B cell (primary cell): Measurements from ENCODE around the gene CNKSR2. TPM values are rescaled to one million over a fixed set of nuclear protein-coding genes. Genes with fewer than 3 reads are reported as not detected.

Experiments used
- ATAC-seq: fragments of 200-7000 bp; cut with Tn5 transposase; one replicate; pipeline ENCODE4 v1.10.0; 2021; ENCODE audit warnings: low read depth, mild to moderate bottlenecking, moderate number of reproducible peaks, moderate library complexity
- CTCF ChIA-PET: fragments of 350-600 bp; sonication (Branson Sonifier 250); formaldehyde crosslinking; loops from one replicate; lab custom pipeline; 2021; ENCODE audit warnings: antibody characterized with exemption, inconsistent platforms; lab: Charles Lee
- POLR2A ChIA-PET: fragments of 350-600 bp; sonication (Branson Sonifier 250); formaldehyde crosslinking; loops from one replicate; lab custom pipeline; 2021; ENCODE audit warnings: antibody characterized with exemption; lab: Charles Lee
- DNase-seq: peaks from one replicate; pipeline ENCODE4 v3.0.0; 2013
- H2AFZ ChIP-seq: 2 replicates; pipeline ENCODE4 v1.6.1; 2012; ENCODE audit warnings: mild to moderate bottlenecking, low read depth, low read length; ENCODE audit not compliant: insufficient read depth, poor library complexity, severe bottlenecking
- H3K27ac ChIP-seq, 2 donors: 1 replicate in 1 of 2; 2 replicates in 1 of 2; pipeline ENCODE4 v1.5.1; 2012 to 2013; ENCODE audit warnings: low read length in 2 of 2, mild to moderate bottlenecking in 2 of 2, moderate library complexity in 1 of 2
- H3K27me3 ChIP-seq, 4 experiments: fragments of 200-600 bp in 1 of 4; sonication (generic) in 1 of 4; replicated peaks in 1 of 4; 1 replicate in 2 of 4; 2 replicates in 2 of 4; pipeline versions ENCODE4 v1.6.1 to v1.7.0; 2013 to 2016; ENCODE audit warnings: low read length in 3 of 4, mild to moderate bottlenecking in 2 of 4, mixed read lengths in 1 of 4, moderate library complexity in 1 of 4; ENCODE audit not compliant: insufficient read depth in 4 of 4, control insufficient read depth in 3 of 4; ENCODE audit errors: control extremely low read depth in 1 of 4
- H3K36me3 ChIP-seq, 2 experiments: replicated peaks in 1 of 2; 1 replicate in 1 of 2; 2 replicates in 1 of 2; pipeline versions ENCODE4 v1.6.1 to v1.7.1; 2013; ENCODE audit warnings: low read length in 1 of 2; ENCODE audit not compliant: insufficient read depth in 2 of 2, control insufficient read depth in 1 of 2; ENCODE audit errors: control extremely low read depth in 1 of 2, extremely low read depth in 1 of 2
- H3K4me1 ChIP-seq, 2 donors: fragments of 200-600 bp in 1 of 2; sonication (generic) in 1 of 2; 1 replicate in 1 of 2; 2 replicates in 1 of 2; pipeline versions ENCODE4 v1.5.1 to v1.6.1; 2013 to 2017; ENCODE audit warnings: low read length in 2 of 2; ENCODE audit not compliant: control insufficient read depth in 2 of 2, insufficient read depth in 2 of 2
- H3K4me2 ChIP-seq: replicated peaks from 2 replicates; pipeline ENCODE3; 2012; ENCODE audit warnings: mild to moderate bottlenecking, low read depth, low read length; ENCODE audit not compliant: poor library complexity, severe bottlenecking
- H3K4me3 ChIP-seq, 5 experiments: fragments of 200-600 bp in 1 of 5; sonication (generic) in 1 of 5; 1 replicate in 3 of 5; 2 replicates in 2 of 5; pipeline versions ENCODE4 v1.5.1 to v1.7.0; 2011 to 2016; ENCODE audit warnings: low read length in 4 of 5, mild to moderate bottlenecking in 4 of 5, low read depth in 2 of 5, control low read depth in 1 of 5, moderate library complexity in 1 of 5; ENCODE audit not compliant: insufficient read depth in 1 of 5; ENCODE audit errors: control extremely low read depth in 1 of 5, extremely low read depth in 1 of 5
- H3K79me2 ChIP-seq: fragments of 200-600 bp; sonication (generic); one replicate; pipeline ENCODE4 v1.6.0; 2016; ENCODE audit warnings: low read length; ENCODE audit not compliant: control insufficient read depth, insufficient read depth
- H3K9ac ChIP-seq: fragments of 200-600 bp; sonication (generic); 2 replicates; pipeline ENCODE4 v1.6.1; 2017; ENCODE audit warnings: mild to moderate bottlenecking, low read length, moderate library complexity
- H3K9me3 ChIP-seq, 3 donors: one replicate each; pipeline versions ENCODE4 v1.6.1 to v1.7.1; 2013; ENCODE audit warnings: low read length in 2 of 3; ENCODE audit not compliant: control insufficient read depth in 2 of 3, insufficient read depth in 1 of 3; ENCODE audit errors: control extremely low read depth in 1 of 3
- H4K20me1 ChIP-seq: 2 replicates; pipeline ENCODE4 v1.6.0; 2012; ENCODE audit warnings: mild to moderate bottlenecking, low read length; ENCODE audit not compliant: insufficient read depth, control insufficient read depth, poor library complexity, severe bottlenecking
- H3K27ac Mint-ChIP-seq: one replicate; pipeline ENCODE4 v1.8.0; 2021; ENCODE audit warnings: mixed read lengths
- H3K27me3 Mint-ChIP-seq: one replicate; pipeline ENCODE4 v1.8.0; 2021; ENCODE audit warnings: mixed read lengths
- H3K4me1 Mint-ChIP-seq: one replicate; pipeline ENCODE4 v1.8.0; 2021; ENCODE audit warnings: mixed read lengths
- H3K4me3 Mint-ChIP-seq: one replicate; pipeline ENCODE4 v1.8.0; 2021; ENCODE audit warnings: mixed read lengths
- H3K9me3 Mint-ChIP-seq: one replicate; pipeline ENCODE4 v1.8.0; 2022; ENCODE audit warnings: mixed read lengths; ENCODE audit not compliant: insufficient read depth
- EZH2 ChIP-seq: IDR thresholded peaks from 2 replicates; pipeline ENCODE4 v1.6.1; 2012; ENCODE audit warnings: borderline replicate concordance, low read depth, mild to moderate bottlenecking, moderate library complexity, low read length; ENCODE audit not compliant: insufficient read depth, poor library complexity, severe bottlenecking
- WGBS: methylation state at CpG from one replicate; pipeline ENCODE4 v1.1.5; 2013; ENCODE audit warnings: missing lambda C conversion rate; ENCODE audit not compliant: insufficient coverage; 5-methylcytosine and 5-hydroxymethylcytosine counted together
- intact Hi-C: fragments of 100-400 bp; cut with micrococcal nuclease; formaldehyde crosslinking; loops from one replicate; pipeline ENCODE4 v1.10.0; 2022
- polyA plus RNA-seq: library from polyadenylated mRNA; depleted of rRNA; stranded (reverse); fragments of >200 nt; gene quantifications from 2 replicates; pipeline ENCODE4 v1.2.3, GENCODE V29; 2012
- total RNA-seq, 2 donors: library from RNA; stranded (reverse); fragments of 120-200 nt in 1 of 2; gene quantifications; 1 replicate in 1 of 2; 2 replicates in 1 of 2; pipeline versions ENCODE4 v1.2.3 to v1.2.4, GENCODE V29; 2013 to 2022
- TF ChIP-seq, protein P1 (sequence below): fragments of 200-600 bp; IDR thresholded peaks from one replicate; pipeline ENCODE4 v1.8.0; 2022; ENCODE audit warnings: antibody characterized with exemption, mild to moderate bottlenecking

CNKSR2 gene
- total and polyA plus RNA-seq, 2 donors (not counting 1 experiment from before 2014, with no cell fraction given): 11.5 to 18.8 TPM

DNA sequence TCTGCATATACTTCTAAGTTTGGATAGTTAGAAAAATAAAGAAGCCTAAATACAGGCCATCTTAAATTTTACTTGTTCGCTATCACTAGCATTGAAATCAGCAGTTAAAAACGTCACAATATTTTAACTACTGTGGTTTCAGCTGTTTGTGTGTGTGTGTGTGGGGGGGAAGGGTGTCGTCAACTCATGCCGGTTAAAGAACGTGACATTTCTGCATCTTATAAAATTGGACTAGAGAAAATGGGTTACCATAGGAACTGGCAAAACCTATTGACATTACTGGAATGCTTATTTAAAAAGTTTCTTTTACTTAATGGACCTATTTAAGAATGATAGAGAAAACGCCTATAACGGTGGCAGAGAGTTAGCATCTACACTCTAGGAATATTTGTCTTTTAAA, 1.2 kb upstream of the CNKSR2 start:
- Histone ChIP-seq H3K4me3 (peak overlapping the region in 1 of 5 experiments; percentile 83), H3K4me2 (peak overlapping the region; percentile 75), H3K9me3 (no peaks in the 10 kb centered on the region), H3K9ac (peak overlapping the region; percentile 79), H4K20me1 (no peaks in the 10 kb centered on the region), H2AFZ (no peak overlapping the region), H3K27ac (no peak overlapping the region), H3K79me2 (peaks cover 3% of the 10 kb centered on the region), H3K36me3 (no peaks in the 10 kb centered on the region), H3K4me1 (peaks cover 6 to 18% of the 10 kb centered on the region in 2 donors), H3K27me3 (no peaks in the 10 kb centered on the region)
- ATAC-seq (no peak), DNase-seq (no peak)
- no CpG with 5 or more reads among the region's 7 CpGs for WGBS
- Mint-ChIP-seq H3K27ac (no peak overlapping the region), H3K4me1 (peaks cover 23% of the 10 kb centered on the region), H3K4me3 (peak overlapping the region; percentile 45), H3K27me3 (no peaks in the 10 kb centered on the region), H3K9me3 (no peaks in the 10 kb centered on the region)
- CTCF ChIA-PET: no interaction called here
- POLR2A ChIA-PET: no interaction called here
- intact Hi-C loops: loop anchor here (10.0 kb wide), 2 partner anchors 838 to 1108 kb away; partner anchors contain the start of gene RPS6KA3
- no peak for TF ChIP-seq EZH2
- TF ChIP-seq, protein P1, sequence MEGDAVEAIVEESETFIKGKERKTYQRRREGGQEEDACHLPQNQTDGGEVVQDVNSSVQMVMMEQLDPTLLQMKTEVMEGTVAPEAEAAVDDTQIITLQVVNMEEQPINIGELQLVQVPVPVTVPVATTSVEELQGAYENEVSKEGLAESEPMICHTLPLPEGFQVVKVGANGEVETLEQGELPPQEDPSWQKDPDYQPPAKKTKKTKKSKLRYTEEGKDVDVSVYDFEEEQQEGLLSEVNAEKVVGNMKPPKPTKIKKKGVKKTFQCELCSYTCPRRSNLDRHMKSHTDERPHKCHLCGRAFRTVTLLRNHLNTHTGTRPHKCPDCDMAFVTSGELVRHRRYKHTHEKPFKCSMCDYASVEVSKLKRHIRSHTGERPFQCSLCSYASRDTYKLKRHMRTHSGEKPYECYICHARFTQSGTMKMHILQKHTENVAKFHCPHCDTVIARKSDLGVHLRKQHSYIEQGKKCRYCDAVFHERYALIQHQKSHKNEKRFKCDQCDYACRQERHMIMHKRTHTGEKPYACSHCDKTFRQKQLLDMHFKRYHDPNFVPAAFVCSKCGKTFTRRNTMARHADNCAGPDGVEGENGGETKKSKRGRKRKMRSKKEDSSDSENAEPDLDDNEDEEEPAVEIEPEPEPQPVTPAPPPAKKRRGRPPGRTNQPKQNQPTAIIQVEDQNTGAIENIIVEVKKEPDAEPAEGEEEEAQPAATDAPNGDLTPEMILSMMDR: no peak

DNA sequence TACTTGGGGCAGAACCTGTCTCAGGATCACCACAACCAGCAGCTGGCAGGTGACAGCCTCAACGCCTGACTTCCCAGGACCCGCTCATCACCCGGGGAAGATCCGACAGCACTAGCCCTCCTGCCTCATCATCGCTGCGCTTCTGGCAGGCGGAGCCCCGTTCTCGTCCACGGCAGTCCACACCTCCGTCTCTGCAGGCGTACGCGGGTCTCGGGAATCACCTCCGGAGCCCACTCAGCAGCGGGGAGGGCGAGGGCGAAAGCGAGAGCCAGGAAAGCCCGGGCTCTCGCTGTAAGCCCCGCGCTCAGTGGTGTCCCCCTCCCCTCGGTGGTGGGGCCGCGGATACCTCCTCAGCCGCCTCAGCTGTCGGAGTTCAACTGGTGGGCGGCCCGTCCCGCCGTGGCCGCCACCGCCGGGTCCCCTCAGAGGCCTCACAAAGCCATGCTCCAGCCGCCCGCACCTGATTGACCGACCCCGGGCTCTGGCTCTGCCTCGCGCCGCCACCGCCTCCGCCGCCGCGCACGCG, 518 bp upstream of the CNKSR2 start:
- H3K27me3 Mint-ChIP-seq: no peaks in the 10 kb centered on the region

More for the DNA sequence above, 518 bp upstream of the CNKSR2 start:
- Mint-ChIP-seq H3K9me3 (no peaks in the 10 kb centered on the region), H3K4me1 (peaks cover 26% of the 10 kb centered on the region), H3K4me3 (peak overlapping the region; percentile 92), H3K27ac (peak overlapping the region; percentile 88)
- intact Hi-C loops: loop anchor here (2.0 to 10.0 kb wide), 3 partner anchors 65 to 1109 kb away; partner anchors contain the start of gene RPS6KA3
- ChIA-PET POLR2A (interaction anchor here (0.5 to 1.2 kb wide), 4 partner anchors 26 to 1121 kb away, joined by 3 to 7 read pairs (median 4); no protein-coding TSS in a partner anchor), CTCF (no interaction called here)
- Histone ChIP-seq H3K9me3 (no peaks in the 10 kb centered on the region), H3K27ac (peak overlapping the region; percentile 73 to 84), H3K9ac (peak overlapping the region; percentile 79), H3K4me3 (peak overlapping the region in 4 of 5 experiments; percentile 70 to 83 (median 78)), H3K27me3 (no peaks in the 10 kb centered on the region), H3K79me2 (peaks cover 3% of the 10 kb centered on the region), H2AFZ (peak overlapping the region; percentile 80), H3K36me3 (no peaks in the 10 kb centered on the region), H4K20me1 (no peaks in the 10 kb centered on the region), H3K4me2 (peak overlapping the region; percentile 75), H3K4me1 (peaks cover 6 to 18% of the 10 kb centered on the region in 2 donors)
- no peak for TF ChIP-seq EZH2
- TF ChIP-seq, protein P1: no peak
- DNase-seq: no peak
- peak; percentile 35 for ATAC-seq
- under 1% methylated on average over 44 of the region's 50 CpGs for WGBS
